RWPE1 (cell line): Measurements from ENCODE around the gene STARD8.

Experiments used
- CTCF ChIA-PET: fragments of 350-600 bp; sonication (Branson Sonifier 250); formaldehyde crosslinking; extraction: SDS; loops from one replicate; lab custom pipeline; 2021; lab: Yijun Ruan, JAX
- POLR2A ChIA-PET: fragments of 400-600 bp; formaldehyde crosslinking; extraction: SDS; loops from one replicate; lab custom pipeline; 2020; ENCODE audit warnings: antibody characterized with exemption; ENCODE audit not compliant: low non-redundant PET; lab: Yijun Ruan, JAX
- DNase-seq: peaks from one replicate; pipeline ENCODE4 v3.0.0; 2012; ENCODE audit warnings: low spot score
- H3K27ac ChIP-seq: fragments of 450-650 bp; 2 replicates; pipeline ENCODE4 v1.5.1; 2017
- CTCF ChIP-seq: fragments of 450-650 bp; conservative IDR thresholded peaks from 2 replicates; pipeline ENCODE4 v1.5.1; 2017; ENCODE audit warnings: low read depth, mild to moderate bottlenecking

The STARD8 gene

GRCh38 chrX:68718443-68718820, 71.0 kb downstream of the STARD8 start:
- ChIA-PET POLR2A (no interaction called here), CTCF (no interaction called here)
- no peak for TF ChIP-seq CTCF
- DNase-seq: no peak
- no peak overlapping the region for H3K27ac ChIP-seq

DNA sequence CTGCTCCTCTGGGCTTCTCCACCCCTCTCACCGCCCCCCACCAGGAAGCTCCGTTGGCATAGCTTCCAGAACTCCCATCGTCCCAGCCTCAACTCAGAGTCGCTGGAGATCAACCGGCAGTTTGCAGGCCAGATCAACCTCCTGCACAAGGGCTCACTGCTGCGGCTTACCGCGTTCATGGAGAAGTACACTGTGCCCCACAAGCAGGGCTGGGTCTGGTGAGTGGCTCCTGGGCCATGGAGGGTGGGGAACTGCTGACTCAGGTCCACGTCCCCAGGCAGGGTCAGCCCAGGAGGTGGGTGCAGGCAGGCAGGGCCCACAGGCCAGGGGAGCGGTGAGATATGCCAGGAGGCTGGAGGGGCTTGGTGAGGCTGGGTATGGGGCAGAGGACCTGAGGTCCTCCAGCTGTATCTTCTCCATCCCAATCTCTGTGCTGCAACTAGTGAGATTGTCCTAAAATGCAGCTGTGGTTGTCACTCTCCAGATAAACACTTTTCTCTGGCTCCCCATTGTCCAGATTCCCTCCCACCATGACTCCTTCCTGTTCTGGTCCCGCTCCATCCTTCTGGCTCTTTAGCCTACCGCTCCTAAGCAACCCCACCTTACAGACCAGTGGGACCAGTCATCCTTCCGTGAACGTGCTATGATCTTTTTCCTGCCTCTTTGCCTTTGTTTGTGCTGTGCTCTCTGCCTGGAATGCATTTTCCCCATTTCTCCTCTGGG, 71.9 kb downstream of the STARD8 start:
- no peak for DNase-seq
- ChIA-PET CTCF (no interaction called here), POLR2A (no interaction called here)
- no peak for TF ChIP-seq CTCF
- no peak overlapping the region for H3K27ac ChIP-seq

DNA sequence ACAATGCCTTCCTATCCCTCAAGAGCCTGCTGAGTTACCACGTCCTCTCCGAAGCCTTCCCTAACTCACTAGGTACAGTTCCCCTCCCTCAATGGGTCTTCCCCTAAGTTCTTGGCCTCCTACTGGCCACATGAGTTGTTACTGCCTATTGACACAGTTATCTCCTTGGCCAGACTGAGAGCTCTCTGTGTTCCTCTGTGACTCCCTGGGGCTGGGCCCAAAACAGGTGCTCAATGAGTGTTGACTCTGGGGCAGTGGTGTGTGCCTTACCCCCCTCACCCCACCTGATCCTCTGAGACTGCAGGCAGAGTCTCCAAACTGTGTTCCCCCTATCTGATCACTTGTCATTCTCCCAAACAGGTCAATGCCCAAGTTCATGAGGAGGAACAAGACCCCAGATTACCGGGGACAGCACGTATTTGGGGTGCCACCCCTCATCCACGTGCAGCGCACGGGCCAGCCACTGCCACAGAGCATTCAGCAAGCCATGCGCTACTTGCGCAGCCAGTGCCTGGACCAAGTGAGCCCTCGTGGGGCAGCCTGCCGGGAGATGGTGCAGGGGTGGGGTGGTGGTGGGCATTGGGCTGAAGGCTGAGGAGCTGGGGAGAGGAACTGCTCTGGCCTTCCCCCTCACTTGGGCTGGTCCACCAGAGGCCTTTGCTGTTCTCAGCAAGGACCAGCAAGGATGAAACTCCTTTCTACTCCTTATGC, 72.6 kb downstream of the STARD8 start:
- no peak for TF ChIP-seq CTCF
- ChIA-PET POLR2A (no interaction called here), CTCF (no interaction called here)
- DNase-seq: no peak
- H3K27ac ChIP-seq: no peak overlapping the region

GRCh38 chrX:68720851-68721250, 73.4 kb downstream of the STARD8 start:
- DNase-seq: no peak
- no peak for TF ChIP-seq CTCF
- POLR2A ChIA-PET: no interaction called here
- CTCF ChIA-PET: interaction anchor here (0.6 kb wide), 1 partner anchor 606 kb away, joined by 3 read pairs; no protein-coding TSS in a partner anchor
- H3K27ac ChIP-seq: no peak overlapping the region

DNA sequence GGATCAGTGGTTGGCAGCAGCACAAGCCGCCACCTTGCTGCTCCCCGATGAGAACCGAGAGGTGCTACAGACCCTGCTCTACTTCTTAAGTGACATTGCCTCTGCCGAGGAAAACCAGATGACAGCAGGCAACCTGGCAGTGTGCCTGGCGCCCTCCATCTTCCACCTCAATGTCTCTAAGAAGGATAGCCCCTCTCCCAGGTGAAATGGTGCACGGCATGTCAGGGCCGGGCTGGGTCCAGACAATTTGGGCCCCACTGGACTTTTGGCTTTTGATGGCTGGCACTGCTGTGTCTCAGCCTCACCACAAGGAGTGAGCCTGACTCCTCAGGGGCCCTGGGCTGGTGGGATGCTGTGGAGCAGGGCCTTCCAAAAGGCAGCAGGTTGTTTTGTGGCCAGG, 74.1 kb downstream of the STARD8 start:
- CTCF ChIA-PET: no interaction called here
- POLR2A ChIA-PET: no interaction called here
- no peak for TF ChIP-seq CTCF
- DNase-seq: no peak
- H3K27ac ChIP-seq: no peak overlapping the region

DNA sequence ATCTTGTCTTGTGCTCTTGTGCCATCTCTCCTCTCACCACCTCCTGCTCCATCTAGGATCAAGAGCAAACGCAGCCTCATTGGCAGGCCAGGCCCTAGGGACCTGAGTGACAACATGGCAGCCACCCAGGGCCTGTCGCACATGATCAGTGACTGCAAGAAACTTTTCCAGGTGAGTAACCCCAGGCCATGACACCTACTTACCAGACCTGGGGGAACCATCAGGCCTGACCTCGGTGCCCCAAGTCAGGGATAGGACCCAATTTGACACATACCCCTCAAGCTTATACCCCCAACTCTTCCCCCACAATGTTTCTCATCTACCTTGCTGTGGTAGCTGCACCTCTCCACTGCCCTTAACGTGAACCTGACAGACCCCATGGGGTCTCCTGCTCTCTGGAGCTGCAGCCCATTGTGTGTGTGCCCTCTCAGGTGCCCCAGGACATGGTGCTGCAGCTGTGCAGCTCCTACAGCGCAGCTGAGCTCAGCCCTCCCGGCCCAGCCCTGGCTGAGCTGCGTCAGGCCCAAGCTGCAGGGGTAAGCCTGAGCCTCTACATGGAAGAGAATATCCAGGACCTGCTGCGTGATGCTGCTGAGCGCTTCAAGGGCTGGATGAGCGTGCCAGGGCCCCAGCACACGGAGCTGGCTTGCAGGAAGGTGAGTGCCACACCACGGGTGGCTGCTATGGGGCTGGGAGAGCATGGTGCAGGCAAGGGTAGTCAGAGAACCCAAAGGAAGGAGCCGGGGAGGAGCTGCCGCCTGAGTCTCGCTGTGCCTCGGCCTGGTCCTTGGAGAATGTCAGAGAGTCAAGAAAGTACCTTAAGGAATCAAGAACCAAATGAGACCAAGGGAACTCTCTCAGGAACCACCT, 74.8 kb downstream of the STARD8 start:
- no peak overlapping the region for H3K27ac ChIP-seq
- DNase-seq: no peak
- CTCF ChIA-PET: no interaction called here
- TF ChIP-seq CTCF: no peak
- POLR2A ChIA-PET: no interaction called here
